ENCODE data around the gene ADCY10.
"Not testable (repeated sequence)": the region's sequence is repeated elsewhere in the genome, so short reads cannot be mapped to it uniquely, and the experiment has no call there.

DNA sequence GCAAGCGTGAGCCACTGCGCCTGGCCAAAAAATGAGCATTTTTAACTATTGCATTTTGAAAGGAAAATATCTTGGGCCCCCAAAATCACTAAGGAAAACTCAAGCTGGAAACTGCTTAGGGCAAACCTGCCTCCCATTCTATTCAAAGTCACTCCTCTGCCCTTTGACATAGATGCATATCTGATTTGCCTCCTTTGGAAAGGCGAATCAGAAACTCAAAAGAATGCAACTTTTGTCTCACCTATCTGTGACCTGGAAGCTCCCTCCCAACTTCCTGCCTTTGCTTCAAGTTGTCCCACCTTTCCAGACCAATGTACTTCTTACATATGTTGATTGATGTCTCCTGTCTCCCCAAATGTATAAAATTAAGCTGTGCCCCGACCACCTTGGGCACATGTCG, 83.3 kb downstream of the ADCY10 start:
- TF ChIP-seq EZH2 (IDR thresholded peaks at IDR 0.05; ENCODE audit: borderline replicate concordance); EZH2phosphoT487 (IDR thresholded peaks at IDR 0.05; ENCODE audit: low read depth, severe bottlenecking, unreplicated experiment): not testable (repeated sequence)
- TF ChIP-seq, protein P1, sequence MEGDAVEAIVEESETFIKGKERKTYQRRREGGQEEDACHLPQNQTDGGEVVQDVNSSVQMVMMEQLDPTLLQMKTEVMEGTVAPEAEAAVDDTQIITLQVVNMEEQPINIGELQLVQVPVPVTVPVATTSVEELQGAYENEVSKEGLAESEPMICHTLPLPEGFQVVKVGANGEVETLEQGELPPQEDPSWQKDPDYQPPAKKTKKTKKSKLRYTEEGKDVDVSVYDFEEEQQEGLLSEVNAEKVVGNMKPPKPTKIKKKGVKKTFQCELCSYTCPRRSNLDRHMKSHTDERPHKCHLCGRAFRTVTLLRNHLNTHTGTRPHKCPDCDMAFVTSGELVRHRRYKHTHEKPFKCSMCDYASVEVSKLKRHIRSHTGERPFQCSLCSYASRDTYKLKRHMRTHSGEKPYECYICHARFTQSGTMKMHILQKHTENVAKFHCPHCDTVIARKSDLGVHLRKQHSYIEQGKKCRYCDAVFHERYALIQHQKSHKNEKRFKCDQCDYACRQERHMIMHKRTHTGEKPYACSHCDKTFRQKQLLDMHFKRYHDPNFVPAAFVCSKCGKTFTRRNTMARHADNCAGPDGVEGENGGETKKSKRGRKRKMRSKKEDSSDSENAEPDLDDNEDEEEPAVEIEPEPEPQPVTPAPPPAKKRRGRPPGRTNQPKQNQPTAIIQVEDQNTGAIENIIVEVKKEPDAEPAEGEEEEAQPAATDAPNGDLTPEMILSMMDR (IDR thresholded peaks at IDR 0.05; ENCODE audit: poor library complexity): not testable (repeated sequence)

Measured in hepatocyte (in vitro differentiated cells).